ENCODE data around the gene SUPT3H.

Gene SUPT3H

GRCh38 chr6:44854712-44855443 lies 522.9 kb downstream of the SUPT3H start:
- in situ Hi-C loops (cut with MboI; ENCODE audit: low sequenced_read_pairs) = no loop called here

- in situ Hi-C loops (cut with MboI; ENCODE audit: low sequenced_read_pairs) = no loop called here
Measured at GRCh38 chr6:44851176-44851575, 526.6 kb downstream of the SUPT3H start.

DNA sequence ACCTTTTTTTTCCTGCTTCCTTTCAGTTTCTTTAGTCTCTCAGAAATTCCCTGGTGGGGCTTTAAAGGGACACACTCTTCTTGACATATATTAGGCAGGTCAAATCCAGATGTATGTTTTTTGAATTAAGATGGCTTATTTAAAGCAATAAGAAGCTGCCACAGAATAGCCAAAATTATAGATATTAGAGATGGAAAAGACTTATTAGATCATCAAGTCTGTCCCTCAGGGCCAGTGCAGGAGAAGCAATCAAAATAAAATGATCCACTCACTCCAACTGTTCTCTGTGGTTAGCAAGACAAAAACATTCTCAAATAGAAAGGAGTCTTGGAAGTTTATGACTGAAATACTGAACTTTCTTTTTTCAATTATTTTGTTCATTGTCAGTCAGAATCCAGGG lies 527.4 kb downstream of the SUPT3H start:
- in situ Hi-C loops (cut with MboI; ENCODE audit: low sequenced_read_pairs) = no loop called here

DNA sequence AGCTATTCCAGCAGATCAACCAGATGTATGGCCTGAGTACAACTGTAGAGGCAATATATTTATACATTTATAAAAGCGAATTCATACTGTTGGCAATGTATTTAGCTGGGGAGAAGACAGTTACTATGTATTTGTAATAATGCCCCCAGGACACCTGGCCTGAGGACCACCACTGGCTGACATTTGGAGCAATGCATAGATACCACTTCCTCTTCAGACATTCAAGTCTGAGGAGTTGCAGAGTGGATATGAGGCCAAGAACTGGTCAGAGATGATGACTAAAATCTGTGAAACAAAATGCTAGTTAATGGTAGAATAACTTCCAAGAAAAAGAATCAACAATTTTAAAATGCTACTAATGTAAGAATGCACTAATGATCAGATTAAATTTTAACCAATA lies 527.9 kb downstream of the SUPT3H start:
- in situ Hi-C loops (cut with MboI; ENCODE audit: low sequenced_read_pairs) = no loop called here

GRCh38 chr6:44843734-44844133 lies 534.0 kb downstream of the SUPT3H start:
- in situ Hi-C loops (cut with MboI; ENCODE audit: low sequenced_read_pairs) = no loop called here

DNA sequence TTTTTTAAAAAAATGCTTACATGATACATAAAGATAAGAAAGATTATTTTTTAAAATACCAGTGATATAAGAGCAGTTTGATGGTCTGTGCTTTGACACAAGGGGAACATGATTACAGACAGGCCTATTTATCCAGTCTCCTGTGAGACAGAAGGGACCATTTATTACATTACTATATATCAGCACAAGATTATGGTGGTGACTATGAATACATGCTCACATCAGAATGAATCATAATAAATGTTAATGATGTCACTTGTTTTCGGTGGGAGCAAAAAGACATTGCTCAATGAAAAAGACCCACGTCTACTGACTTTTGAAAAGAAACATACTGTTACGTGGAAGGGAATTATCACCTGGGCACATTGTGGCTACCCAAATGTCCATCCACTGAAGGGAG lies 535.1 kb downstream of the SUPT3H start:
- in situ Hi-C loops (cut with MboI; ENCODE audit: low sequenced_read_pairs) = no loop called here

GRCh38 chr6:44841829-44842228 lies 535.9 kb downstream of the SUPT3H start:
- in situ Hi-C loops (cut with MboI; ENCODE audit: low sequenced_read_pairs) = no loop called here

DNA sequence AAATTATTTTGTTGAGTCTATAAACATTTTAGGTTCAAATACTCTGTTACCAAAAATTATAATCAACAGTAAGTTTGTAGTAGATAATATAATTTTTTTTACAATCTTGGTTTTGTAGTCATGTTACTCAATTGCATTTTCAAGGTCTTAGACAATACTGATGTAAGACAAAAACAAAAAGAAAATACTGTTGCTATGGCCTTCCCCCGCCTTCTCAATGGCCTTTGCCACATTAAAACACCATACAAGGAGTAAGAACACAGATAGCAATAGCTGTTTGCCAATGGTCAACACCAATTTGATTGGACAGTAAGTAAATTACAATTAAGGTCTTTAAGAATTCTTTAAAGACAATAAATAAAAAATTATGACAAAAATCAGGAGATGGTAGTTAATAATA lies 540.0 kb downstream of the SUPT3H start:
- in situ Hi-C loops (cut with MboI; ENCODE audit: low sequenced_read_pairs) = no loop called here

DNA sequence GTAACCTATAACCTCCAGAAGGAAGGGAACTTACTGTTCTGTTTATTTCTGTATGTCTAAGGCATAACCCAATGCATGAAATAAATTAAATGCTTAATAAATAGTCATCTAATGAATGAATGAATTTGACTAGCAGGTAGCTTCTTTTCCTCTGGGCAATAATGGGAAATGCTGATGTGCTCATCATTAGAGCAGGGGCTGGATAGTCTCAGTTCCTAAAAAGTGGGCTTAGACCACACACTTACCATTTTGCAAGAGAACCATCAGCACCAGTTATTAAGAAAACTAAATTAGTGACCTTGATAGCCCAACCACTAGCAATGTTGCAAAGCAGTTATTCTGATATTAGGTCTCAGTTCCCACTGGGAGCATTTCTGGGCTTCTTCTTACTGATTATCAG lies 540.5 kb downstream of the SUPT3H start:
- in situ Hi-C loops (cut with MboI; ENCODE audit: low sequenced_read_pairs) = no loop called here

GRCh38 chr6:44833248-44833647 lies 544.5 kb downstream of the SUPT3H start:
- in situ Hi-C loops (cut with MboI; ENCODE audit: low sequenced_read_pairs) = no loop called here

DNA sequence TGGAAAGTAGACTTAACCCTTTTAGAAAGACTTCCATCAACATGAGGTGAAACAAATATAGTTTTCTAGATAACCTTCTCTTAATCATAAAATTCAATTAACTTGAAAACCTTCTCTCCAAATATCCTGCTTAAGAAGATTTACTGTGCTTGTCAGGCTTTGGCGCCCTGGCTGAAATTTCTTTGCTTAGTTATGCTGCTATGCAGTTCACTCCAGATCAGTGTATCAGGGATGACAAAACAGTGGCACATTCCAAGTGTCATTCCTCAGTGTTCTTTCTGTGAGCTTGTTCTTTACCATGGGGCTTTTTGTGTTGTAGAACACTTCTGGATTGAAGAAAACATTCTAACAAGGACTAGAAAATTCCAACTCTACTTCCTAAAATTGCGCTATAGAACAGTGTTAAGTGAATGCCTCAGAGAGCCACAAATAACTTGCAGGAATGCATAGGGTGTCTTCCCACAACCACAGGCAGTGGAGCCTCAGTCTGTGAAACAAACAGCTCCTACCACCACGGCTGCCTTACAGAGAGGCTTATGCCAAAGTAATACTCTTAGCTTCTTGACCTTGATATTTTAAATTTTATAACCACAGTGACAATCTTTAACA lies 546.6 kb downstream of the SUPT3H start:
- in situ Hi-C loops (cut with MboI; ENCODE audit: low sequenced_read_pairs) = no loop called here

DNA sequence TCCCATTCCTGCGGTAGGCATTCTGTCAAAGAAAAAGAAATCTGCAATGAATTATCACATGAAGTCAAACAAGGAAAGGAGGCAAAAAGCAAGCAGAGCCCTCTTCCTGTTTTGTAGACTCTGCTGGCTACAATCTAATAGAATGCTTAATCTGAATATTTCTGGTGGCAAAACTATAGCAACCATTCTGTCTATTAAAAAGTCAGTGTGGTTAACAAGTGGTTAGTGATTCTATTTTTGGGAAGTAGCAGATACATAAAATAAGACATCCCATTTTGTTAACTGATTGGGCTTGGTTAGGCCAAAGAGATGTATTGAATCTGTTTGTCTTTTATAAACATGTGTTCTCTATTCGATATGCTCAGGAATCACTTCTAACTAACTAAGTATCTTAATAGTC lies 547.9 kb downstream of the SUPT3H start:
- in situ Hi-C loops (cut with MboI; ENCODE audit: low sequenced_read_pairs) = no loop called here

- in situ Hi-C loops (cut with MboI; ENCODE audit: low sequenced_read_pairs) = no loop called here
Measured at GRCh38 chr6:44828780-44829179, 549.0 kb downstream of the SUPT3H start.

- in situ Hi-C loops (cut with MboI; ENCODE audit: low sequenced_read_pairs) = no loop called here
Measured at GRCh38 chr6:44826025-44826676, 551.6 kb downstream of the SUPT3H start.

DNA sequence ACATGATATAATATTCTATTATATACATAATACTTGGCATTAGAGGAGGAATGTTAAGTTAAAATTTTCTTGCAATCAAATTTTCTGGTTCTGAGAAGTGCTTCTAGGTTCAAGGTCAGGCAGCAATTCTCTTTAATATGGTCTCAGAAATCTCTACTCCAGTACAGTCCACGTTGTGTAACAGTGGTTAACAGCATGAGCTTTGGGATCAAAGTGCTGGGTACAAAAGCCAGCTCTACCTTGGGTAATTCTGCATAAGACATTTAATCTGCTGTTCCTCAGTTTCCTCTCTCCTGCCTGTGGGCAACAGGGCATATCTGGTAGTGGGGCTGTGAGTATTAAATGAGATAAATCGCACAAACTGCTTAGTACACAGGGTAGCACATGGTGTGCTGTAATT lies 552.5 kb downstream of the SUPT3H start:
- in situ Hi-C loops (cut with MboI; ENCODE audit: low sequenced_read_pairs) = no loop called here

GRCh38 chr6:44824567-44824966 lies 553.2 kb downstream of the SUPT3H start:
- in situ Hi-C loops (cut with MboI; ENCODE audit: low sequenced_read_pairs) = no loop called here

DNA sequence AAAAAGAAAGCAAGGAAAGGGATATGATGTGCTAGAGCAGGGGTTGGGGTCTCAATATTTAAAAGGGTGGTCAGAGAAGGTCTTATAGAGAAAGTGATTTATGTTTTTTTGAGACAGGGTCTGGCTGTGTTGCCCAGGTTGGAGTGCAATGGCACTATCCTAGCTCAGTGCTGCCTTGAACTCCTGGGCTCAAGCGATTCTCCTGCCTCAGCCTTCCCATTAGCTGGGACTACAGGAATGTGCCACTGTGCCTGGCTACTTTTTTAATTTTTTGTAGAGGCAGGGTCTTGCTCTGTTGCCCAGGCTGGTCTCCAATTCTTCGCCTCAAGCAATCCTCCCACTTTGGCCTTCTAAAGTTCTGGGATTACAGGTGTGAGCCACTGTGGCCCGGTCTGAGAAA lies 557.0 kb downstream of the SUPT3H start:
- in situ Hi-C loops (cut with MboI; ENCODE audit: low sequenced_read_pairs) = no loop called here

- in situ Hi-C loops (cut with MboI; ENCODE audit: low sequenced_read_pairs) = no loop called here
Measured at GRCh38 chr6:44820321-44820720, 557.4 kb downstream of the SUPT3H start.

- in situ Hi-C loops (cut with MboI; ENCODE audit: low sequenced_read_pairs) = no loop called here
Measured at GRCh38 chr6:44811456-44811855, 566.3 kb downstream of the SUPT3H start.

DNA sequence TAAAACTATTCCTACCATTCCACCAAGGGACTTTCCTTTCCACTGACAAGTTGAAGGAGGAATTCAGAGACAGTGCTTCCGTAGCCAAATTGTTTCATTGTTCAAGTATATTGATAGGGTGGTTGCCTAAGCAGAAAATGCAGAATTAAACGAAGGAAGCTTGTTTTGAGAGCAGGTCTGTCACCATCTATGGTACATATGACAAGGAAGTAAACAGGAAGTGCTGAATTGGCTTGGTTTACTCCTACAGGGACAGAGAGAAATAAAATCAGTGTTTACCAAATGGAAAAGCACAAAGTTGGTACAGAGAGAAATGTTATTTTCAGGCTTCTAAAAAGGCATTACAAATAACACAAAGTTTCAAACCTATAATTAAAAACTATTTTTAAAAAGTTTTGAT lies 568.5 kb downstream of the SUPT3H start:
- in situ Hi-C loops (cut with MboI; ENCODE audit: low sequenced_read_pairs) = no loop called here

DNA sequence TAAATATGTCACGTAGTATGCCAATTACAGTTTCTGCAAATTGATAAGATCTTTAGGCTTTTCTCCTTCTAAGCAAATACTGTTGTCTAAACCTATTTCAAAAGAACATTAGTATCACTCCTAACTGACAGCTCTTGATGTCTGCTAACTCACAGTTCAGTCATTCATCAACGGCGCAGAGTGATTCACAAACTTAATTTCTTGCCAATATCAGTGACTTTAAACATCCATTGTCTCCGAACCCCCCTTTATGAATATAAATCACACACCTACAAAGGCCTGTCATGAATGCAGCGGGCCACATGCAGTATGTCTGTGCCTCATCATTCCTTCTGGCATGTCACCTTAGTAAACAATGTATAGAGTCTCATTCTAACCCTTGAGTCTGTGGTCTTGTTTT lies 569.6 kb downstream of the SUPT3H start:
- in situ Hi-C loops (cut with MboI; ENCODE audit: low sequenced_read_pairs) = no loop called here

GRCh38 chr6:44806656-44807055 lies 571.1 kb downstream of the SUPT3H start:
- in situ Hi-C loops (cut with MboI; ENCODE audit: low sequenced_read_pairs) = no loop called here

Measured in HL-60/S4 treated with retinoic acid at 250 ng/mL for 4 days and 3 days (cell line).